ENCODE measurements around the gene ISY1. TPM values are rescaled to one million over a fixed set of nuclear protein-coding genes. Genes with fewer than 3 reads are reported as not detected.

The ISY1 gene
- total RNA-seq, 1 donor from 2014 or later = 34.0 TPM

GRCh38 chr3:129184396-129184657 lies 23.5 kb upstream of the ISY1 start:
- H3K4me3 Mint-ChIP-seq (ENCODE audit: low read depth) = peak overlapping the region; percentile 93
- no peaks in the 10 kb centered on the region for H3K27me3 Mint-ChIP-seq
- H3K9me3 Mint-ChIP-seq (ENCODE audit: low read depth) = no peaks in the 10 kb centered on the region
- peak overlapping the region; percentile 99 for H3K27ac Mint-ChIP-seq
- peaks cover 1% of the 10 kb centered on the region for H3K36me3 Mint-ChIP-seq (ENCODE audit: insufficient read depth)
- H3K4me1 Mint-ChIP-seq (ENCODE audit: low read depth) = peaks cover 25% of the 10 kb centered on the region
- peak; percentile 13 for DNase-seq (ENCODE audit: low spot score, unreplicated experiment)
- TF ChIP-seq, protein P1, sequence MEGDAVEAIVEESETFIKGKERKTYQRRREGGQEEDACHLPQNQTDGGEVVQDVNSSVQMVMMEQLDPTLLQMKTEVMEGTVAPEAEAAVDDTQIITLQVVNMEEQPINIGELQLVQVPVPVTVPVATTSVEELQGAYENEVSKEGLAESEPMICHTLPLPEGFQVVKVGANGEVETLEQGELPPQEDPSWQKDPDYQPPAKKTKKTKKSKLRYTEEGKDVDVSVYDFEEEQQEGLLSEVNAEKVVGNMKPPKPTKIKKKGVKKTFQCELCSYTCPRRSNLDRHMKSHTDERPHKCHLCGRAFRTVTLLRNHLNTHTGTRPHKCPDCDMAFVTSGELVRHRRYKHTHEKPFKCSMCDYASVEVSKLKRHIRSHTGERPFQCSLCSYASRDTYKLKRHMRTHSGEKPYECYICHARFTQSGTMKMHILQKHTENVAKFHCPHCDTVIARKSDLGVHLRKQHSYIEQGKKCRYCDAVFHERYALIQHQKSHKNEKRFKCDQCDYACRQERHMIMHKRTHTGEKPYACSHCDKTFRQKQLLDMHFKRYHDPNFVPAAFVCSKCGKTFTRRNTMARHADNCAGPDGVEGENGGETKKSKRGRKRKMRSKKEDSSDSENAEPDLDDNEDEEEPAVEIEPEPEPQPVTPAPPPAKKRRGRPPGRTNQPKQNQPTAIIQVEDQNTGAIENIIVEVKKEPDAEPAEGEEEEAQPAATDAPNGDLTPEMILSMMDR (IDR thresholded peaks at IDR 0.05; ENCODE audit: unreplicated experiment) = no peak

DNA sequence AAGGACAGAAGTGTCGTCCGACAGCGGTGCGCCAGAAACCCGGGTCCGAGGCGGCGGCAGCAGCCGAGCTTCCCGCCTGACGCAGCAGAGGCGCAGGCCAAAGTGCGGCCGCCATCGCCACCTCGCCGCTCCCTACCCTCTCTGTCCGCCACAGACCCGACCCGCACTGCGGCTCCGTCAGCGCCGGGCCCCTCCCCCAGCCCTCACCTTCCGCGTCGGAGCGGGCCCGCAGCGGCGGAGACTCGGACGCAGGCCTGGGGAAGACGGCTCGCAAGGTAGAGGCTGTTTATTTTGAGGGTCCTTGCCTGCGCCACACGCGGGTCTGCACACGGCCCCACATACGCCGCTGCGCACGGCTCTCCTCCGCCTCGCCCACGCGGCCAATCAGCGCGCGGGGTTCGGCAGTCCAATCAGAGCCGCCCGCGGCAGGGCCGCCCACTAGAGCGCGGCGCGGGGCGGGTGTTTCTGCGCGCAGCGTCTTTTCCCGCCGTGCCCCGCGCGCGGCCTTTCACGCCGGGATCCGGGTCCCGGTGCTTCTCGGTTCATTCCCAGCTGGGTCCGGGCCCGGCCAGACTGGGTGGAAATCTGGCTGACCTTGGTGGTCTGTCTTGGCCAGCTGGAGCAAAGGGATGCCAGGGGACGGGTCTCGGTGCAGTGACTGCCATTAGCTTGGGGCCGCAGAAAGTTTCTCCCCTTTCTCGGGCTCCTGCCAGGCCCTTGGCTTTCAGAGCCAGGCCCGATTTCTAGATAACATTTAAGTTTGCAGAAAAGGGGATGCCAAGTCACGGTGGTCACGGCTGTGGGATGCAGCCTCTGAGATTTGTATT lies 22.9 kb upstream of the ISY1 start, which contains the start of gene CNBP:
CNBP (minus strand) TSS at position 328 of the 827 bp plus-strand sequence. CDS start 12,139 bp downstream, outside the sequence.
- Mint-ChIP-seq H3K36me3 (ENCODE audit: insufficient read depth) (peaks cover 4% of the 10 kb centered on the region), H3K27me3 (no peaks in the 10 kb centered on the region), H3K9me3 (ENCODE audit: low read depth) (no peaks in the 10 kb centered on the region), H3K27ac (peak within 1 kb of the TSS; percentile 99), H3K4me3 (ENCODE audit: low read depth) (peak within 1 kb of the TSS; percentile 93), H3K4me1 (ENCODE audit: low read depth) (peaks cover 29% of the 10 kb centered on the region)
- TF ChIP-seq, protein P1 (IDR thresholded peaks at IDR 0.05; ENCODE audit: unreplicated experiment) = no peak
- DNase-seq (ENCODE audit: low spot score, unreplicated experiment) = peak; percentile 87

DNA sequence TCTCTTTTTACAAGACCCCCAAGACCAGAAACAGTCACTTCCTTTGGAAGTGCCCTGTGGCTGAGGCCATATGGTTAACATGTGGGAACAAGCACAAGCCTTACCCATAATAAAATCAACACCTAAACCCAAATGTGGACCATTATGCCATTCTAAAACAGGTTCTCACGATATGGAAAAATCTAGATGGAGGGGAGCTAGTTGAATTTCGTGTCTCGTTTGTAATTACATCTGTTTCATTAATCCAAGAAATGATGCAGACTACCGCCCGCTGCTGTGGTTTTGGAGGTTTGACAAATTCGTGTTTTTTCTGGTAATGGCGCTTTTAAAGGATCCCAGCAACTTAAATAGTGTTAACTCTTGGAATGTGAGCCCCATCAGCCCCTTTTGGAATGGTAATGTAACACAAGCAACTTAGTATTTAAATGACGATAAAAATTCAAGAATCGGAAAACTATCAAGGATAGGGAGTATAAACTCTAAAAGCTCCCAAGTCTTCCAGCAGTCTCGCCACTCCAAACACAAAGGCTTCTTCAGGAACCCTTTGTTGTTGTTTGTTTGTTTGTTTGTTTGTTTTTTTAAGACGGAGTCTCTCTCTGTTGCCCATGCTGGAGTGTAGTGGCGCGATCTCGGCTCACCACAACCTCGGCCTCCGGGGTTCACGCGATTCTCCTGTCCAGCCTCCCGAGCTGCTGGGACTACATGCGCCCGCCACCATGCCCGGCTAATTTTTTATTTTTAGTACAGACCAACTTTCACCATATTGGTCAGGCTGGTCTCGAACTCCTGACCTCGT lies 21.7 kb upstream of the ISY1 start:
- no peak for DNase-seq (ENCODE audit: low spot score, unreplicated experiment)

GRCh38 chr3:129181819-129182218 lies 21.0 kb upstream of the ISY1 start:
- peak overlapping the region; percentile 99 for H3K27ac Mint-ChIP-seq
- H3K36me3 Mint-ChIP-seq (ENCODE audit: insufficient read depth) = peaks cover 7% of the 10 kb centered on the region
- H3K4me1 Mint-ChIP-seq (ENCODE audit: low read depth) = peaks cover 32% of the 10 kb centered on the region
- H3K4me3 Mint-ChIP-seq (ENCODE audit: low read depth) = peak overlapping the region; percentile 93
- H3K27me3 Mint-ChIP-seq = no peaks in the 10 kb centered on the region
- TF ChIP-seq, protein P1 (IDR thresholded peaks at IDR 0.05; ENCODE audit: unreplicated experiment) = no peak
- no peak for DNase-seq (ENCODE audit: low spot score, unreplicated experiment)
- no peaks in the 10 kb centered on the region for H3K9me3 Mint-ChIP-seq (ENCODE audit: low read depth)

More for the DNA sequence above, 21.7 kb upstream of the ISY1 start:
- Mint-ChIP-seq H3K9me3 (ENCODE audit: low read depth) (no peaks in the 10 kb centered on the region), H3K36me3 (ENCODE audit: insufficient read depth) (peaks cover 4% of the 10 kb centered on the region), H3K27me3 (no peaks in the 10 kb centered on the region), H3K4me3 (ENCODE audit: low read depth) (peak overlapping the region; percentile 93), H3K27ac (peak overlapping the region; percentile 99), H3K4me1 (ENCODE audit: low read depth) (peaks cover 31% of the 10 kb centered on the region)
- TF ChIP-seq, protein P1 (IDR thresholded peaks at IDR 0.05; ENCODE audit: unreplicated experiment) = no peak

DNA sequence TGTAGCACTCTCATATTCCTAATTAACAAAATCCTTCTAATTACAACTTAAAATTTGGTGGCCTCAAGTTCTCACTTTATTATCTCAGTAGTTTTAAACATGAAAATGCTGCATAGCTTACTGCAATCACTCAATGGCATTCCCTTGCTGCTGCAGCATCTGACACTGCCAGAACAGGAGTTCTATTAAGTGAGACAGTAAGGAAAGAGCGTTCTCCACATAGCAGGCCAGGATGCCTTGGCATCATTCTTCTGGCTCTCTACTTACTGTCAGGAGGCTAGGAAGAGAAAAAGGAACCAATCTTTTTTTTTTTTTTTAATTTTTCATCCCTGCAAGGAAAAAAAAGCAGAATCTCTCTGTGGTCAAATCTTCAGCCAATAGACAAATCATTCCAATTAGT lies 19.6 kb upstream of the ISY1 start:
- Mint-ChIP-seq H3K27ac (peak overlapping the region; percentile 99), H3K36me3 (ENCODE audit: insufficient read depth) (peaks cover 11% of the 10 kb centered on the region), H3K4me1 (ENCODE audit: low read depth) (peaks cover 34% of the 10 kb centered on the region), H3K27me3 (no peaks in the 10 kb centered on the region), H3K4me3 (ENCODE audit: low read depth) (peak overlapping the region; percentile 32), H3K9me3 (ENCODE audit: low read depth) (no peaks in the 10 kb centered on the region)
- DNase-seq (ENCODE audit: low spot score, unreplicated experiment) = no peak
- TF ChIP-seq, protein P1 (IDR thresholded peaks at IDR 0.05; ENCODE audit: unreplicated experiment) = no peak

Data from progenitor cell of endocrine pancreas (in vitro differentiated cells).